Thyroid gland (tissue), 4 donors: ENCODE measurements around the gene FAM131C.

ENCODE experiments used
- CTCF ChIP-seq, 6 experiments: fragments of 200-600 bp in 3 of 6; fragments of 450-650 bp in 3 of 6; sonication (generic) in 3 of 6; IDR thresholded peaks; one replicate each; pipeline ENCODE4 v1.5.1; 2016 to 2019; ENCODE audit warnings: antibody characterized with exemption in 6 of 6, mild to moderate bottlenecking in 2 of 6, inconsistent platforms in 1 of 6, moderate library complexity in 1 of 6
- POLR2A ChIP-seq, 2 donors: fragments of 450-650 bp; IDR thresholded peaks; one replicate each; pipeline ENCODE4 v1.6.1; 2017; ENCODE audit warnings: antibody characterized with exemption in 2 of 2, mild to moderate bottlenecking in 2 of 2, moderate library complexity in 1 of 2

- TF ChIP-seq CTCF (IDR thresholded peaks at IDR 0.05), result no peak
- TF ChIP-seq POLR2A (IDR thresholded peaks at IDR 0.05), result no peak
Observed at GRCh38 chr1:16101623-16102022, 28.2 kb upstream of the FAM131C start.
